AG10803 (cell line): ENCODE measurements around the gene SOX5.

ENCODE experiments used
- DNase-seq: peaks from one replicate; pipeline ENCODE4 v3.0.0; 2010; ENCODE audit warnings: low read depth
- H3K4me3 ChIP-seq: 2 replicates; pipeline ENCODE4 v1.5.1; 2011; ENCODE audit warnings: mild to moderate bottlenecking, low read length, control low read depth
- TF ChIP-seq, protein P1 (sequence below): conservative IDR thresholded peaks from 2 replicates; pipeline ENCODE4 v1.5.1; 2011; ENCODE audit warnings: mild to moderate bottlenecking, low read length, control low read depth, inconsistent platforms

Gene SOX5

DNA sequence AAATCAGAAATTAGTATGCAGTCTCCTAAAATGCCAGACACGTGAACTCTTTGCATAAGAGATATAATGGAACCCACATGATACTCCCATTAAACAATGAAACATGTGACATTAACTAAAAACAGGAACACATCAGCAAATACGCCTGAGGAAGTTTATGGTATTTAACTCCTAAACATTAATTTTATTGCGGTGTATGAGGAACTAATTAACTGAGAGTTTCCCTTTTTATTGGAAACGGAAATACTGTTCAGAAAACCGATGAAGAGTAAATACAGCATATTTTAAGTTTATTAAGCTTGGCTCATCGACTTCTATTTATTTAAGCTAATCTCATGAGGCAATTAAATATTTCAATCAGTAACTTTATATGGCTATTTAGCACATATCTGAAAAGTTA is 290.3 kb downstream of the SOX5 start:
- no peak for DNase-seq
- TF ChIP-seq, protein P1, sequence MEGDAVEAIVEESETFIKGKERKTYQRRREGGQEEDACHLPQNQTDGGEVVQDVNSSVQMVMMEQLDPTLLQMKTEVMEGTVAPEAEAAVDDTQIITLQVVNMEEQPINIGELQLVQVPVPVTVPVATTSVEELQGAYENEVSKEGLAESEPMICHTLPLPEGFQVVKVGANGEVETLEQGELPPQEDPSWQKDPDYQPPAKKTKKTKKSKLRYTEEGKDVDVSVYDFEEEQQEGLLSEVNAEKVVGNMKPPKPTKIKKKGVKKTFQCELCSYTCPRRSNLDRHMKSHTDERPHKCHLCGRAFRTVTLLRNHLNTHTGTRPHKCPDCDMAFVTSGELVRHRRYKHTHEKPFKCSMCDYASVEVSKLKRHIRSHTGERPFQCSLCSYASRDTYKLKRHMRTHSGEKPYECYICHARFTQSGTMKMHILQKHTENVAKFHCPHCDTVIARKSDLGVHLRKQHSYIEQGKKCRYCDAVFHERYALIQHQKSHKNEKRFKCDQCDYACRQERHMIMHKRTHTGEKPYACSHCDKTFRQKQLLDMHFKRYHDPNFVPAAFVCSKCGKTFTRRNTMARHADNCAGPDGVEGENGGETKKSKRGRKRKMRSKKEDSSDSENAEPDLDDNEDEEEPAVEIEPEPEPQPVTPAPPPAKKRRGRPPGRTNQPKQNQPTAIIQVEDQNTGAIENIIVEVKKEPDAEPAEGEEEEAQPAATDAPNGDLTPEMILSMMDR, result no peak
- H3K4me3 ChIP-seq, result no peak overlapping the region

DNA sequence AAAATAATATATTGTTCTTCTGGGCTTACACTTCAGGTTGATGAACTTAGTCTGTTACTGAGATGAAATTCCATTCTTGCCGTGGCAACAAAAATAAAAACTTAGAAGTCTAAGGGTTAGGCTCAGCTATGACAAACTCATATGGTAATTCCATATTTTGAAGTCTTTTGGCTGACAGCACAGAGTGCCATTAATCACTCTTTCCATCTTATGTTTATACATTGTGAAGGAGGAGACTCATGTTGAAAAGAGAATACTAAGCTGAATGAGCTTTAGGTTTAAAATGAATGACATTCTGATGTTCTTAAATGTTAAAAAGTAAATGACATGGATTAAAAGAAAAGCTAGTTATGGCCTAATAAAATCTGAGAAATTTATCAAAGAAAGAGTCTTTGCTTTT is 291.9 kb downstream of the SOX5 start:
- TF ChIP-seq, protein P1, result no peak

DNA sequence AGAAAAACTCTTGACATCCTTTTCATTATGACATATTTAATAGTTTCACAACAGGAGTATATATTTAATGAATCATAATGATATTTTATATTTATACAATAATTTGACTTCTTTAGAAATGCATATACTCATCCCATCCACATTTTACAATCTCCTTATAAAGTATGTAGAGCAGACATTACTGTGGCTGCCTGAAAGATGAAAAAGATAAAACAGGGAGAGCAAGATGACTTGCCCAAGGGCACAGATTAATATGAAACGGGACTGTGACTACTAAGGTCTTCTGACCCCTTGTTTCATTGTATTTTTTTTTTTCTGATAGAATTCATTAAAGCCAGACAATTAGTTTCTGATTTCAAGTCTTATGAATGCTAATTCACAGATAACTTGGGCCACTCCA is 293.6 kb downstream of the SOX5 start:
- DNase-seq, result no peak
- TF ChIP-seq, protein P1, result no peak
- H3K4me3 ChIP-seq, result no peak overlapping the region

More for the DNA sequence above, 291.9 kb downstream of the SOX5 start:
- no peak overlapping the region for H3K4me3 ChIP-seq
- DNase-seq, result no peak

DNA sequence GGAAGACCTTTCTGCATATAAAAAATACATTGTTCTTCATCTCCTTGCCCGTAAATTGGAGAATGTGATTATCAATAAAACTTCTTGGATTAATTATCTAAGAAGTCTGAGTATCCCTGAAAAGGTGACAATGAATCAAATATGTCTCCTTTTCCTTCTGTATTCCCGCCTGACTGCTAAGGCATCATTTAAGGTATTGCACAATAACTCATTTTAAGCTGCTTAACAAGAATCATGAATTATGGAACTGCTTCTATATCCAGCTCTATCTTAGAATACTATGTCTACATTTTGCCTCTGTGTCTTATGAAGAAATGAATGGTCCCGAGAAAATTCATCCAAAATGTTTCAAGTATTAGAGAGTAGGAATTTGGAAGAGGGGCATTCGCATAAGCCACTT is 294.4 kb downstream of the SOX5 start:
- DNase-seq, result no peak
- H3K4me3 ChIP-seq, result no peak overlapping the region

DNA sequence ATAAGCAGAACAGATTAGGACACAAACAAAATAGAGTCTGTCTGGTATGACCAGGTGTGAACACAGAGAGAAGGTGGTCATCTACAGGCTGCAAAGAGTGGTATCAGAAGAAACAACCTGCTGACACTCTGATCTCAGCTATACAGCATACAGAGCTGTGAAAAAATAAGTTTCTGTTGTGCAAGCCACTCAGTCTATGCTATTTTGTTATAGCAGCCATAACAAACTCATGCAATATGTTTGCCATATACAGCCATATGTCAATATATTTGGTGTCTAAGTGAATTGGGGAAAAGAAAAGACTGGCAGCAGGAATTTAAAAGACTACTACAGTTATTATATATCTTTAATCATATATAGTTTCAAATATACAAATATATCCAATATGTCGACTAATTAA is 300.9 kb downstream of the SOX5 start:
- no peak overlapping the region for H3K4me3 ChIP-seq
- TF ChIP-seq, protein P1, result no peak
- DNase-seq, result no peak

More for the DNA sequence above, 294.4 kb downstream of the SOX5 start:
- TF ChIP-seq, protein P1, result no peak

DNA sequence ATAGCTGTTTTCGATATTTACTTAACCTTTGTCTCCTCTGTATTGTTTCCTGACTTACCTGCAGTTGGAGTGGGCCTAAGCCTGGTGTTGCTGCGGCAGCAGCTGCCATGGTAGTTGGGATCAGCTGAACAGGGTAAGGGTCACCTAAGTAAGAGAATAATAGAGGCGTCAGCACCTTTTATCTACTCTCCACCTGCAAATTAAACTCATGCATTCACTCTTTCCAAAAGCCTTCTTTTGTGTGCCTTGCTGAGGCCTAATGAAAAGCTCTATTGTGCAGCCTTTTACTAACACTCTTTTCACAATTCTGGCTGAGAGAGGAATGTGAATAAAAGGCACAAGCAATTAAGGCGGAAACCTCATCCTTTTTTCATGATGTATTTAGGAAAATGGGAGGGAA is 308.7 kb downstream of the SOX5 start:
- no peak for DNase-seq
- H3K4me3 ChIP-seq, result no peak overlapping the region
- TF ChIP-seq, protein P1, result no peak

DNA sequence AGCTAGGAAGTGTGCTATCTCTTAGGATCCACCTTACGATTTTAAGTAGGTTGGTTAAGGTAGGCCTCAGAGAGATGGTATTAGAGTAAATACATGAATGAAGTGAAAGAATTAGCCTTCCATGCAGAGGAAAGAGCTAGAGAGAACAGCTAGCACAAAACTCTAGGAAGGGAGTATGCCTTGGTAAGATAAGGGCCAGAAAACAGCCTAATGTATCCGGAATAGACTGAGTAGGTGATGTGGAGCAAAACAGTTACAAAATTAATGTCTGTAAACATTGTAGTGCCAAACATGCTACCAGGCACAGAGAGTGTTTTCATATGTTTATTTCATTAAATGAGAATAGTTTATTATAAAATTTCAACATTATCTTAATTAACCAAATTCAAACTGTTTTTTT is 315.1 kb downstream of the SOX5 start:
- TF ChIP-seq, protein P1, result no peak
- no peak overlapping the region for H3K4me3 ChIP-seq
- no peak for DNase-seq
